HCT116 (cell line): ENCODE measurements around the gene SEC24D. TPM values are rescaled to one million over a fixed set of nuclear protein-coding genes. Genes with fewer than 3 reads are reported as not detected.

Experiments used
- ATAC-seq: fragments of 200-7000 bp; cut with Tn5 transposase; 2 replicates; pipeline ENCODE4 v1.9.1; 2020; ENCODE audit warnings: mild to moderate bottlenecking, moderate library complexity
- BruUV-seq: library from RNA; stranded (reverse); fragments of 400-500 nt; replicated peaks from 2 replicates; lab custom pipeline; 2021; lab: Mats Ljungman, UMichigan
- CTCF ChIA-PET: fragments of 300-600 bp; sonication (Branson Sonifier 250); formaldehyde crosslinking; loops from one replicate; lab custom pipeline; 2021; ENCODE audit warnings: antibody characterized with exemption; lab: Charles Lee
- POLR2A ChIA-PET: fragments of 300-600, 350-600 bp; sonication (Branson Sonifier 250); formaldehyde crosslinking; loops from one replicate; lab custom pipeline; 2021; ENCODE audit warnings: antibody characterized with exemption; lab: Charles Lee
- RAD21 ChIA-PET, 2 experiments: fragments of 300-600 bp; sonication (Branson Sonifier 250); formaldehyde crosslinking; loops; one replicate each; lab custom pipeline; 2023; ENCODE audit warnings: low total read pairs in 2 of 2; ENCODE audit not compliant: uncharacterized antibody in 2 of 2, unreplicated experiment in 2 of 2, low non-redundant PET in 1 of 2; lab: Charles Lee
- DNase-seq: peaks from one replicate; pipeline ENCODE4 v3.0.0-alpha.2; 2010; ENCODE audit warnings: low read depth, low spot score
- H2AFZ ChIP-seq: fragments of 200-600 bp; shearing (Covaris generic), sonication (generic); 2 replicates; pipeline ENCODE4 v1.6.1; 2017; ENCODE audit warnings: low read depth, mixed run types, mixed read lengths, antibody characterized with exemption, low read length; ENCODE audit not compliant: poor library complexity, severe bottlenecking
- H3K27ac ChIP-seq: 2 replicates; pipeline ENCODE4 v1.5.1; 2012; ENCODE audit warnings: low read depth, low read length
- H3K27me3 ChIP-seq: fragments of 200-600 bp; sonication (generic); 2 replicates; pipeline ENCODE4 v1.6.1; 2016; ENCODE audit warnings: mixed run types, low read length, mixed read lengths; ENCODE audit not compliant: insufficient read depth
- H3K36me3 ChIP-seq, 2 experiments: fragments of 200-500 bp in 1 of 2; fragments of 200-600 bp in 1 of 2; sonication (Bioruptor generic) in 1 of 2; sonication (generic) in 1 of 2; 2 replicates each; pipeline versions ENCODE4 v1.5.1 to v1.6.1; 2014 to 2016; ENCODE audit warnings: low read length in 2 of 2, inconsistent platforms in 1 of 2, mixed read lengths in 1 of 2, mixed run types in 1 of 2; ENCODE audit not compliant: insufficient read depth in 2 of 2, control insufficient read depth in 1 of 2
- H3K4me1 ChIP-seq, 2 experiments: fragments of 200-600 bp in 1 of 2; sonication (generic) in 1 of 2; 2 replicates each; pipeline versions ENCODE4 v1.5.1 to v1.6.1; 2012 to 2017; ENCODE audit warnings: low read length in 2 of 2, inconsistent platforms in 1 of 2, mild to moderate bottlenecking in 1 of 2, mixed read lengths in 1 of 2, mixed run types in 1 of 2, moderate library complexity in 1 of 2; ENCODE audit not compliant: insufficient read depth in 2 of 2, control insufficient read depth in 1 of 2
- H3K4me2 ChIP-seq: fragments of 200-600 bp; sonication (generic); 2 replicates; pipeline ENCODE4 v1.6.1; 2017; ENCODE audit warnings: mixed run types, low read length, mixed read lengths
- H3K4me3 ChIP-seq, 2 experiments: fragments of 200-600 bp in 1 of 2; sonication (generic) in 1 of 2; replicated peaks in 1 of 2; 2 replicates each; pipeline ENCODE4 v1.5.1; 2011 to 2016; ENCODE audit warnings: low read length in 2 of 2, control low read depth in 1 of 2, low read depth in 1 of 2, mild to moderate bottlenecking in 1 of 2, mixed read lengths in 1 of 2, mixed run types in 1 of 2
- H3K79me2 ChIP-seq: fragments of 200-600 bp; sonication (generic); 2 replicates; pipeline ENCODE4 v1.6.1; 2017; ENCODE audit warnings: mild to moderate bottlenecking, mixed run types, low read length, moderate library complexity, mixed read lengths; ENCODE audit not compliant: insufficient read depth
- H3K9ac ChIP-seq: fragments of 200-600 bp; sonication (generic); 2 replicates; pipeline ENCODE4 v1.6.1; 2016; ENCODE audit warnings: low read length, mixed read lengths
- H3K9me2 ChIP-seq: fragments of 200-600 bp; sonication (generic), shearing (Covaris generic); 2 replicates; pipeline ENCODE4 v1.6.1; 2017; ENCODE audit warnings: mixed run types, mild to moderate bottlenecking, moderate library complexity; ENCODE audit not compliant: insufficient read depth
- H3K9me3 ChIP-seq, 2 experiments: fragments of 200-500 bp in 1 of 2; fragments of 200-600 bp in 1 of 2; sonication (Bioruptor generic) in 1 of 2; sonication (generic) in 1 of 2; 2 replicates each; pipeline ENCODE4 v1.6.1; 2014 to 2017; ENCODE audit warnings: low read length in 2 of 2, mixed read lengths in 2 of 2, inconsistent platforms in 1 of 2, low read depth in 1 of 2, mild to moderate bottlenecking in 1 of 2, mixed run types in 1 of 2, moderate library complexity in 1 of 2; ENCODE audit not compliant: control insufficient read depth in 1 of 2, insufficient read depth in 1 of 2
- H4K20me1 ChIP-seq: fragments of 200-600 bp; sonication (generic), shearing (Covaris generic); 2 replicates; pipeline ENCODE4 v1.6.1; 2017; ENCODE audit warnings: mixed run types, mild to moderate bottlenecking, moderate library complexity; ENCODE audit not compliant: insufficient read depth
- CEBPB ChIP-seq: IDR thresholded peaks from 2 replicates; pipeline ENCODE4 v1.6.1; 2012; ENCODE audit warnings: low read depth
- EGR1 ChIP-seq: IDR thresholded peaks from 2 replicates; pipeline ENCODE4 v1.6.1; 2012; ENCODE audit warnings: low read depth
- EZH2 ChIP-seq: fragments of 200-600 bp; sonication (generic); IDR thresholded peaks from 2 replicates; pipeline ENCODE4 v1.6.1; 2017; ENCODE audit warnings: antibody characterized with exemption, mixed run types
- EZH2phosphoT487 ChIP-seq: fragments of 200-600 bp; IDR thresholded peaks from 2 replicates; pipeline ENCODE4 v1.6.1; 2018; ENCODE audit warnings: antibody characterized with exemption, borderline replicate concordance
- FOSL1 ChIP-seq: IDR thresholded peaks from 2 replicates; pipeline ENCODE4 v1.6.1; 2012; ENCODE audit warnings: low read depth
- POLR2AphosphoS5 ChIP-seq: IDR thresholded peaks from 2 replicates; pipeline ENCODE4 v1.6.1; 2011; ENCODE audit warnings: mild to moderate bottlenecking, low read depth, low read length, moderate library complexity
- RAD21 ChIP-seq: IDR thresholded peaks from 2 replicates; pipeline ENCODE4 v1.6.1; 2012; ENCODE audit warnings: low read depth, mild to moderate bottlenecking
- SRF ChIP-seq: IDR thresholded peaks from 2 replicates; pipeline ENCODE4 v1.6.1; 2012; ENCODE audit warnings: low read depth
- TCF7L2 ChIP-seq: IDR thresholded peaks from 2 replicates; pipeline ENCODE4 v1.7.0; 2011; ENCODE audit warnings: borderline replicate concordance, inconsistent platforms; ENCODE audit not compliant: insufficient read depth, insufficient read length; ENCODE audit errors: extremely low read depth
- YY1 ChIP-seq: IDR thresholded peaks from 2 replicates; pipeline ENCODE4 v1.6.1; 2011; ENCODE audit warnings: low read length, low read depth, moderate library complexity, mild to moderate bottlenecking; ENCODE audit not compliant: insufficient replicate concordance; ENCODE audit errors: extremely low read depth
- ZNF274 ChIP-seq: fragments of 200-500 bp; sonication (Bioruptor generic); IDR thresholded peaks from 2 replicates; pipeline ENCODE4 v1.6.1; 2014; ENCODE audit warnings: mild to moderate bottlenecking, low read depth, low read length, inconsistent platforms
- intact Hi-C: fragments of 100-400 bp; cut with micrococcal nuclease; formaldehyde crosslinking; loops from 2 replicates; pipeline ENCODE4 v1.10.0; 2022
- total RNA-seq: library from RNA; stranded (reverse); gene quantifications from one replicate; pipeline ENCODE4 v1.2.1, GENCODE V29; 2021; ENCODE audit not compliant: unreplicated experiment
- TF ChIP-seq, protein P1 (sequence below): IDR thresholded peaks from 2 replicates; pipeline ENCODE4 v1.6.1; 2012
- TF ChIP-seq, protein P2 (sequence below), 3 experiments: fragments of 200-600 bp in 1 of 3; sonication (generic) in 1 of 3; IDR thresholded peaks in 2 of 3; conservative IDR thresholded peaks in 1 of 3; 2 replicates each; pipeline ENCODE4 v1.5.1; 2012 to 2017; ENCODE audit warnings: low read depth in 2 of 3, low read length in 2 of 3, antibody characterized with exemption in 1 of 3, borderline replicate concordance in 1 of 3, control low read depth in 1 of 3, mild to moderate bottlenecking in 1 of 3, mixed read lengths in 1 of 3, mixed run types in 1 of 3, moderate library complexity in 1 of 3; ENCODE audit not compliant: insufficient read depth in 1 of 3
- TF ChIP-seq, protein P3 (sequence below): IDR thresholded peaks from 2 replicates; pipeline ENCODE4 v1.6.1; 2012
- TF ChIP-seq, protein P4 (sequence below): IDR thresholded peaks from 2 replicates; pipeline ENCODE4 v1.6.1; 2011; ENCODE audit warnings: mild to moderate bottlenecking, low read length, moderate library complexity; ENCODE audit not compliant: insufficient replicate concordance; ENCODE audit errors: extremely low read depth

SEC24D gene
- total RNA-seq, 1 experiment from 2014 or later = 28.5 TPM

- no peak overlapping the region for H3K9ac ChIP-seq
- CTCF ChIA-PET = no interaction called here
- intact Hi-C loops = no loop called here
- no TSS peak for BruUV-seq
- POLR2A ChIA-PET = interaction anchor here (0.6 kb wide), 1 partner anchor 23 kb away, joined by 3 read pairs; no protein-coding TSS in a partner anchor
- no peak overlapping the region for H3K27ac ChIP-seq
- no peak overlapping the region for H2AFZ ChIP-seq
- H3K4me3 ChIP-seq = no peak overlapping the region
- TF ChIP-seq, protein P1, sequence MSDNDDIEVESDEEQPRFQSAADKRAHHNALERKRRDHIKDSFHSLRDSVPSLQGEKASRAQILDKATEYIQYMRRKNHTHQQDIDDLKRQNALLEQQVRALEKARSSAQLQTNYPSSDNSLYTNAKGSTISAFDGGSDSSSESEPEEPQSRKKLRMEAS = no peak
- TF ChIP-seq EGR1 (no peak), SRF (no peak), CEBPB (no peak), FOSL1 (no peak), EZH2phosphoT487 (no peak), RAD21 (no peak), YY1 (no peak), ZNF274 (no peak), TCF7L2 (no peak), EZH2 (no peak), POLR2AphosphoS5 (no peak)
- TF ChIP-seq, protein P2, sequence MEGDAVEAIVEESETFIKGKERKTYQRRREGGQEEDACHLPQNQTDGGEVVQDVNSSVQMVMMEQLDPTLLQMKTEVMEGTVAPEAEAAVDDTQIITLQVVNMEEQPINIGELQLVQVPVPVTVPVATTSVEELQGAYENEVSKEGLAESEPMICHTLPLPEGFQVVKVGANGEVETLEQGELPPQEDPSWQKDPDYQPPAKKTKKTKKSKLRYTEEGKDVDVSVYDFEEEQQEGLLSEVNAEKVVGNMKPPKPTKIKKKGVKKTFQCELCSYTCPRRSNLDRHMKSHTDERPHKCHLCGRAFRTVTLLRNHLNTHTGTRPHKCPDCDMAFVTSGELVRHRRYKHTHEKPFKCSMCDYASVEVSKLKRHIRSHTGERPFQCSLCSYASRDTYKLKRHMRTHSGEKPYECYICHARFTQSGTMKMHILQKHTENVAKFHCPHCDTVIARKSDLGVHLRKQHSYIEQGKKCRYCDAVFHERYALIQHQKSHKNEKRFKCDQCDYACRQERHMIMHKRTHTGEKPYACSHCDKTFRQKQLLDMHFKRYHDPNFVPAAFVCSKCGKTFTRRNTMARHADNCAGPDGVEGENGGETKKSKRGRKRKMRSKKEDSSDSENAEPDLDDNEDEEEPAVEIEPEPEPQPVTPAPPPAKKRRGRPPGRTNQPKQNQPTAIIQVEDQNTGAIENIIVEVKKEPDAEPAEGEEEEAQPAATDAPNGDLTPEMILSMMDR (IDR thresholded peaks at IDR 0.05 in 2 of 3, conservative IDR thresholded peaks at IDR 0.05 in 1 of 3; ENCODE audit: borderline replicate concordance in 1 of 3, insufficient read depth in 1 of 3, low read depth in 2 of 3, low read length in 2 of 3) = no peak
- TF ChIP-seq, protein P3, sequence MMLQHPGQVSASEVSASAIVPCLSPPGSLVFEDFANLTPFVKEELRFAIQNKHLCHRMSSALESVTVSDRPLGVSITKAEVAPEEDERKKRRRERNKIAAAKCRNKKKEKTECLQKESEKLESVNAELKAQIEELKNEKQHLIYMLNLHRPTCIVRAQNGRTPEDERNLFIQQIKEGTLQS = no peak
- TF ChIP-seq, protein P4, sequence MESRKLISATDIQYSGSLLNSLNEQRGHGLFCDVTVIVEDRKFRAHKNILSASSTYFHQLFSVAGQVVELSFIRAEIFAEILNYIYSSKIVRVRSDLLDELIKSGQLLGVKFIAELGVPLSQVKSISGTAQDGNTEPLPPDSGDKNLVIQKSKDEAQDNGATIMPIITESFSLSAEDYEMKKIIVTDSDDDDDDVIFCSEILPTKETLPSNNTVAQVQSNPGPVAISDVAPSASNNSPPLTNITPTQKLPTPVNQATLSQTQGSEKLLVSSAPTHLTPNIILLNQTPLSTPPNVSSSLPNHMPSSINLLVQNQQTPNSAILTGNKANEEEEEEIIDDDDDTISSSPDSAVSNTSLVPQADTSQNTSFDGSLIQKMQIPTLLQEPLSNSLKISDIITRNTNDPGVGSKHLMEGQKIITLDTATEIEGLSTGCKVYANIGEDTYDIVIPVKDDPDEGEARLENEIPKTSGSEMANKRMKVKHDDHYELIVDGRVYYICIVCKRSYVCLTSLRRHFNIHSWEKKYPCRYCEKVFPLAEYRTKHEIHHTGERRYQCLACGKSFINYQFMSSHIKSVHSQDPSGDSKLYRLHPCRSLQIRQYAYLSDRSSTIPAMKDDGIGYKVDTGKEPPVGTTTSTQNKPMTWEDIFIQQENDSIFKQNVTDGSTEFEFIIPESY = no peak
- H3K79me2 ChIP-seq = no peaks in the 10 kb centered on the region
- DNase-seq (no peak), ATAC-seq (no peak)
- H3K9me3 ChIP-seq = no peaks in the 10 kb centered on the region
- H3K4me2 ChIP-seq = no peak overlapping the region
- H4K20me1 ChIP-seq = no peaks in the 10 kb centered on the region
- H3K9me2 ChIP-seq = no peaks in the 10 kb centered on the region
- peaks cover 7 to 25% of the 10 kb centered on the region in 2 experiments; a peak in 3 of 4 replicates for H3K36me3 ChIP-seq
- RAD21 ChIA-PET = no interaction called here
- no peaks in the 10 kb centered on the region for H3K4me1 ChIP-seq
- H3K27me3 ChIP-seq = no peaks in the 10 kb centered on the region
Observed at GRCh38 chr4:118712872-118713271, 123.1 kb downstream of the SEC24D start.
